Activated CD4-positive, CD25-positive, alpha-beta regulatory T cell treated with anti-CD3 and anti-CD28 coated beads, Interleukin-2, amount 50 U/mL, for 72 hours (primary cell): ENCODE data around the gene SPATA1.

Source experiments
- DNase-seq: peaks from one replicate; pipeline ENCODE4 v3.0.0; 2021

The SPATA1 gene

DNA sequence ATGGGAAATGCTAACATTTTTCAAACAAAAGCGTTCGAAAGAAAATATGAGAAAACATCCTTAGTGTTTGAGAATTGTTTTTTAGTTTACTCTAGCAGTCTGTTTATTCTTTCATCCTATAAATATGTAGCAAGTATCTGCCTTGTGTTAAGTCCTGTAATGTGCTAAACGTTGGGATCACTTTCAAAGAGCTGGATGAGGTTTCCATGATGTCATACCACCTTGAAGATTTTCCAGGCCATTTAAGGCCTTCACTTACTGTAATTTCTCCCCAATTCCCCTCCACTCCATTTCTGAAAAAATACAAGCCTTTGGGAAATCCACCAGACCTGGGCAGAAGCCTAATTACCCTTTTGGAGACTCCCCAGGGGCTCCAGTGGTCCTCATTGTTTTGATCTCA lies 92.2 kb downstream of the SPATA1 start:
- DNase-seq, result no peak

DNA sequence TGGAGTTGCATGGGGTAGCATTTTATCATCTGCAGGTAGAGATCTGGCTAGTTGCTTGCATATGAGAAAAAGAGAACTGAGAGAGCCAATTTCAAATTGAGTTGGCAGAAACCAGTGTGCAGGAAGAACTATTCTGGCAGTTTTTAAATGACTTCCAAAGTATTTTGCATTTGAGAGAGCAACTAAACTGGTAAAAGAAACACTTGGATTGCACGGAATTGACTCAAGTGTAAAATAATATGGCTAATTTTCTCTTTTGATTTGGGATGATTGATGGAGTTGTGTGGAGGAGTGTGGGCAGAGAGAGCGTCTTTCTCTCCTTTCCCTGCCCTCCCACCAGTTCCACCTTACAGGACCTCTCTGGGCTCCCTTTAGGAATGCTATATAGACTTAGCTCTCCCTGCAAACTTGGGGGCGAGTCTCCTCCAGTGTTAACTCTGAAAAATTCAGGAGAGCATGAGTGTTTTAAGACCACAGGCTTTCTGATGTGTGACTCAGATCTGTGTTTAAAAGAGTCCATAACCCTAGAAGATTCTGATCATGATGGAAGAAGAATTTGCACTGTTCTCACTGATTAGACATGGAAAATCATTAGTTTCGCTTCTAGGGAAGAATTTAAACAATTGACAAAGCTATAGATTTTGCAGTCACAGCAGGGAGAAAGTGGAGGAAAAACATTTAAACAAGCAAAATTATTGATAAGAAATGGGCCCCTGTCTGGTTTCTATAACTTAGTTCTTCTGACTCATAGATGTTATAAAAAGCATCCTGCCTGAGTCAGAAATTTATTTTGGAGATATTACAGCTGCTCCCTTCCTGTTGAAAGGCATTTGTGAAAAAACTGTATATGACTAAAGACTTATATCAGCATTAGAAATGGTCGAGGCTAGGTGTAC lies 92.9 kb downstream of the SPATA1 start:
- DNase-seq, result no peak

DNA sequence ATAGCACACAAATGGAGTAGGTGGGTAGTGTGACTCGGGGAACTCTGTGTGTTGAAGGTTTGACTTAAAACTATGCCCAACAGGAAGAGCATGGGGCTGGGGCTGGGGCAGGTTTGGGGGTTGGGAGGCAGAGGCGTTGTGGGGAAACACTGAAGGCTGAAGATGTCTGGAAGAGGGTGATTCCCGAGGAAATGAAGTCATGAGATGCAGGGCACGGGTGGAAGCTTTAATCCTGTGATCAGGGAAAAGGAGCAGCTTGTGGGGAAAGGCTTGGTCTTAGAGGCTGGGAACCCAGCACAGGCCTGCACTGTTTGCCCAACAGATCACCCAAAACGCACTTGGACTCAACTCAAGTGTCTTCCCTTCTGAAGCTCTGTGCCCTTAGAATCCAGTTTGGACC lies 94.6 kb downstream of the SPATA1 start:
- no peak for DNase-seq

DNA sequence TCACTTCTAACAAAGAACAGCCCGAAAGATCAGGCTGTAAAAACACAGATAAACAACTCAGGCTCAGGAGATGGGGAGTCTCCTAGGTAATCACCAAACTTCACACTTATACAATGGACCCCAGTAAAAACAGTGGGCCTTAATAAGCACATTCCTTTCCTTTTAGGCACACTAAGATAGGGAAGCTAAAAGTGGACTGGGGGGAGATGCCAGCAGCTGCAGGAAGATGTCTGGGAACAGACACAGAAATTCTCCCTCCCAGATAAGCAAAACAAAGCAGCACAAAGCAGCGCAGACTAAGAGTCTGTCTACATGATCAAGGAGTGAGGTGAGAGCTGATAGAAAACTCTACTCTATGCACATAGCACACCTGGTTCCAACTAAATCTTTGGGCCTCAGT lies 97.0 kb downstream of the SPATA1 start:
- no peak for DNase-seq

DNA sequence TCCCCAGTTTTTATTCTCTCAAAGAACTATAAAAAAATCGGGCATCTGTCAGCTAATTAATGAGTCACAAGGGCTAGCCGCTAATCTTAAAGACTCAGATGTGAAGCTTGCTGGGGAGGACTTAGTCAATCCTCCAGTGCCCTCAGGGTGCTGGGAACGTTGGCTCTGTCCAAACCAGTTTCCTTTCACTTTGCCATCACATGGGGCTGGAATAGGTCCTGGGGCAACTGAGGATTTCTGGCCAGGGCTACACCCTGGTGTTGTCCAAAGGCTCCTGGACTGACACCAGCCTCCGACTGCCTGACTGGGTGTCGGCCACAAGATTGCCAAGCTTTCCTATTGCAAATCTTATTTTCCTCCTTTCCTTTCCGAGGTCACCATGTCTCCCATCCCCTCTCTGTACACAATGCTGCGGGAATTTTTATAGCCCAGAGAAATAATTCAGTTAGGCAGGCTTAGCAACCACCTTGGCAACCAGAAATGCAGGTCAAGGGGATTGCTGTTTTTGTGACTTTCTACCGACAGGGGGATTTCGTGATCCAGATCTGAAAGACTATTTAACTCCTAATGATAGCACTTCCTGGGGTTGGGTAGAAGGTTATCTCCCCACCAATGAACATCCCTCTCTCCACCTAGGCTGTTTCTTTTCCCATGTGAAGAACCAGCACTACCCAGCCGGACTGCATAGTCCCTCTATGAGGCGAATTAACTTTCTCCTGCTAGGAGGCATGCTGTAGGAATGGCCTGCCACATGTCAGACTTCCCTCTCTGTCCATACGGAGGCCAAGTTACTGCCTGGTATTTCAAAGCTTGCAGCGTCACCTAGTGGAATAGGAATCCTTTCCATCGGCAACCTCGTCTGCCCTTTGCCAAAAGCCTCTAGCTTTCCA lies 98.0 kb downstream of the SPATA1 start:
- no peak for DNase-seq

DNA sequence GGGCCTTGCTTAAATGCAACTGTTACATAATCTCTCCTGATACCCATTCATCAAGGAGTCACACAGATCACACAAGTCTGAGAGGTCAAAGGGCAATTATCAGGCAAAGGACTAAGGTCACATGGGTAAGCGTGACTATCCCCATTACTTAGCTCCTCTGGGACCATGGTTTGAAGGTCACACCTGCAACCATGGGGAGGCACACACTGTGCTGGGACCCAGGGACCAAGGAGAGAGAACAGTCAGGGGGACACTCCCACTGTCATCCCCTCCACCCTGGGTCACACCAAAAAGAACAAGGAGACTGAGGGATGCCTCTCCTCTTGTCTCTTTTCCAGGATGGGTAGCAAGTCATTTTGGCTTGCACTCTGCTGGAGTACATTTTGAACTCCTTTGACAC lies 99.0 kb downstream of the SPATA1 start:
- no peak for DNase-seq

DNA sequence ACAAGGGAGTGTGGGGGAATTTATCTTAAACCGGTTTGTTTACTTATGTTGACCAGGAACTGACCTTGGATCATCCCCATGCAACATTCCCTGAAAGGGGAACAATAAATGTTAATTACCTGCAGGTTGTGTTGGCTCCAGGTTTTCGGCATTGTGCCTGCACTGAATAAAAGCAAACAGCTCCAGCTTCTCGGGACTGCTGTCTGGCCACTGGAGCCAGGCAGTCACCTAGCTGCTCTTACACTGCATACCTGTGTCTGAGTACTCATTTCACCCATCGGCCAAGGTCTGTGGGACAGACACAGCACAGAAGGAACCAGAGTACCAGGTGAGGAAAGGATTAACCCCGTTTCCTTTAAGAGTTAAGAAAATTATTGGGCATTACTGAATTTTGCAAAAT lies 100.8 kb downstream of the SPATA1 start:
- DNase-seq, result no peak

DNA sequence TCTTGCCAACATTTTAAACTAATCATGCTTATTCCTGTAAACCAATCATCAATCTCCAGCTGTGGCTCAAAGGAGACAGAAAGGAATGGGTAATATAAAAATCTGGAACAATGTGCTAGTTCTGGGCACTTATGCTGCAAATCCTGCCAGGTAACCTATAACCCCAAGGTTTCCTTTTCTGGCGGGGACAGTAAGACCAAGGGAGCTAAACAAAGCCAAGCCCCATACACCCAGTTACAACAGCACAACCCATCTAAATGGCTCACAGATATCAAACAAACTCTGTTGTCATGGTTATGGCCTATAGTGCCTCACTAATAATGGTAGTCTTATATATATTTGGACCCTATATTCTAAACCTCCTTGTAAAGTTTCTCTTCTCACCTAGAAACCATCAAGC lies 104.9 kb downstream of the SPATA1 start:
- DNase-seq, result no peak

DNA sequence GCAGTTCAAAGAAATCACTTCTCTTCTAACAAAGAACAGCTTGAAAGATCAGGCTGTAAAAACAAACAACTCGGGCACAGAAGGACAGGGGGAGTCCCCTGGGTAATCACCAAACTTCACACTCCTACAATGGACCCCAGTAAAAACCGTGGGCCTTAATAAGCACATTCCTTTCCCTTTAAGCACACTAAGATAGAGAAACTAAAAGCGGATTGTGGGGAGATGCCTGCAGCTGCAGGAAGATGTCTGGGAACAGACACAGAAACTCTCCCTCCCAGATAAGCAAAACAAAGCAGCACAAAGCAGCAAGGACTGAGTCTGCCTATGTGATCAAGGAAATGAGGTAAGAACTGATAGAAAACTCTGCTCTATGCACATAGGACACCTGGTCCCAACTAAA lies 105.6 kb downstream of the SPATA1 start:
- DNase-seq, result no peak

DNA sequence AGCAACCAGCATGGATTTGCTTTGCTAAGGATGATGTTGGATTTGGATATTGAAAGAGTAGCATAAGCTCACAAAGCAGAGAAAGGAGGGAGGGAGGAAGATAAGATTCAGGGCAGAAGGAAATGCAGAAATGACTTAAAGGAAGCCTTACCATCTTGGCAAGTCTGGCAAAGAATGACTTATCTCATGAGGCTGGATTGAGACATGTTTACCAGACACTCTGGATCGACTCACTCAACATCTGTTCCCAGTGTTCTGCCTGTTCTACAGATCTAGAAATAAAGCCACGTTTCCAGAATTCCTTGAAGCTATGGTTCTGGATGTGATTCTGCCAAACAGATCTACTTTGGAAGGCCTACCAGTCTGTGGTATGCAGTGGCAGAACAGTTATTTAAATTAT lies 106.8 kb downstream of the SPATA1 start:
- DNase-seq, result no peak

DNA sequence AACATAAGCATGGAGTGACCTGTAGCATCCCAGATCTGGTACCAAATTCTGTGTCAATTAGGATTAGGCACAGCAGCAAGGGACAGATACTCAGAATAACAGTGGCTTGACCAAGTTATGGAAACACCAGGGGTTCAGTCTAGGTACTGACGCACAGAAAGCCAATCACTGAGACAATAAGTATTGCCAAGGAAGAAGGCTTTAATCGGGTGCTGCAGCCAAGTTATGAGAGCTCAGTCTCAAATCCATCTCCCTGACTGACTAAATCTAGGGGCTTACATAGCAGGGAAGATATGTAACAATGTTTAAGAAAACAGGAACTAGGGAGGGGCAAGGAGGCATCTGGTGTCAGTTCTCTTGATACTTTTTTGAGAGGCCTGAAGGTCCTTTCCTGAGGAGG lies 107.7 kb downstream of the SPATA1 start:
- DNase-seq, result no peak

DNA sequence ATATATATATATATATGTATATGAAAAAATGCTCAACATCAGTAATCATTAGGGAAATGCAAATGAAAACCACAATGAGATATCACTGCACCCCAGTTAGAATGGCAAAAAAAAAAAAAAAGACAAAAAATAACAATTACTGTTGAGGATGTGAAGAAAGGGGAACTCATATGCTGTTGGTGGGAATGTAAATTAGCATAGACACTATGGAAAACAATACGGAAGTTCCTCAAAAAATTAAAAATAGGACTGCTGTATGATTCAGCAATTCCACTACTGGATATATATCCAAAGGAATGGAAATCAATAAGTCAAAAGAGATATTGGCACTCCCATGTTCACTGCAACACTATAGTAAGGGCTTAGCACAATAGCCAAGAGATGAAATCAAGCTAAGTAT lies 109.6 kb downstream of the SPATA1 start:
- no peak for DNase-seq
